Neural crest cell (in vitro differentiated cells): ENCODE results near the gene TCF20. TPM values are rescaled to one million over a fixed set of nuclear protein-coding genes. Genes with fewer than 3 reads are reported as not detected.

Experiments
- DNase-seq: peaks from one replicate; pipeline ENCODE4 v3.0.0; 2021; ENCODE audit warnings: low read depth, mixed read lengths, low spot score
- H3K27ac Mint-ChIP-seq: one replicate; pipeline ENCODE4 v1.8.0; 2021; ENCODE audit warnings: mild to moderate bottlenecking, mixed read lengths; ENCODE audit not compliant: unreplicated experiment
- H3K27me3 Mint-ChIP-seq: 2 replicates; pipeline ENCODE4 v1.8.0; 2021; ENCODE audit warnings: low read depth, mild to moderate bottlenecking, mixed read lengths
- H3K36me3 Mint-ChIP-seq: 2 replicates; pipeline ENCODE4 v1.8.0; 2021; ENCODE audit warnings: low read depth, mild to moderate bottlenecking, mixed read lengths
- H3K4me1 Mint-ChIP-seq: 2 replicates; pipeline ENCODE4 v1.8.0; 2021; ENCODE audit warnings: mixed read lengths
- H3K4me3 Mint-ChIP-seq: one replicate; pipeline ENCODE4 v1.8.0; 2021; ENCODE audit warnings: mild to moderate bottlenecking, mixed read lengths
- H3K9me3 Mint-ChIP-seq: 2 replicates; pipeline ENCODE4 v1.8.0; 2021; ENCODE audit warnings: mixed read lengths
- total RNA-seq: library from RNA; stranded (reverse); gene quantifications from 2 replicates; pipeline ENCODE4 v1.2.1, GENCODE V29; 2021
- TF ChIP-seq, protein P1 (sequence below): fragments of 200-600 bp; sonication (generic); conservative IDR thresholded peaks from 2 replicates; pipeline ENCODE4 v1.5.0; 2021; ENCODE audit warnings: antibody characterized with exemption, mild to moderate bottlenecking

TCF20 gene
- total RNA-seq, 1 donor from 2014 or later = 67.5 TPM

- no peak for DNase-seq
- H3K9me3 Mint-ChIP-seq = no peaks in the 10 kb centered on the region
- peaks cover 9% of the 10 kb centered on the region for H3K27me3 Mint-ChIP-seq
- H3K4me3 Mint-ChIP-seq = no peak overlapping the region
- H3K27ac Mint-ChIP-seq = no peak overlapping the region
- peaks cover 19% of the 10 kb centered on the region for H3K4me1 Mint-ChIP-seq
- TF ChIP-seq, protein P1, sequence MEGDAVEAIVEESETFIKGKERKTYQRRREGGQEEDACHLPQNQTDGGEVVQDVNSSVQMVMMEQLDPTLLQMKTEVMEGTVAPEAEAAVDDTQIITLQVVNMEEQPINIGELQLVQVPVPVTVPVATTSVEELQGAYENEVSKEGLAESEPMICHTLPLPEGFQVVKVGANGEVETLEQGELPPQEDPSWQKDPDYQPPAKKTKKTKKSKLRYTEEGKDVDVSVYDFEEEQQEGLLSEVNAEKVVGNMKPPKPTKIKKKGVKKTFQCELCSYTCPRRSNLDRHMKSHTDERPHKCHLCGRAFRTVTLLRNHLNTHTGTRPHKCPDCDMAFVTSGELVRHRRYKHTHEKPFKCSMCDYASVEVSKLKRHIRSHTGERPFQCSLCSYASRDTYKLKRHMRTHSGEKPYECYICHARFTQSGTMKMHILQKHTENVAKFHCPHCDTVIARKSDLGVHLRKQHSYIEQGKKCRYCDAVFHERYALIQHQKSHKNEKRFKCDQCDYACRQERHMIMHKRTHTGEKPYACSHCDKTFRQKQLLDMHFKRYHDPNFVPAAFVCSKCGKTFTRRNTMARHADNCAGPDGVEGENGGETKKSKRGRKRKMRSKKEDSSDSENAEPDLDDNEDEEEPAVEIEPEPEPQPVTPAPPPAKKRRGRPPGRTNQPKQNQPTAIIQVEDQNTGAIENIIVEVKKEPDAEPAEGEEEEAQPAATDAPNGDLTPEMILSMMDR = no peak
- H3K36me3 Mint-ChIP-seq = no peaks in the 10 kb centered on the region
Observed at GRCh38 chr22:42309865-42310264, 39.4 kb upstream of the TCF20 start.

- Mint-ChIP-seq H3K4me3 (no peak overlapping the region), H3K27me3 (peaks cover 16% of the 10 kb centered on the region), H3K4me1 (peaks cover 22% of the 10 kb centered on the region), H3K36me3 (no peaks in the 10 kb centered on the region), H3K27ac (no peak overlapping the region), H3K9me3 (no peaks in the 10 kb centered on the region)
- no peak for DNase-seq
- TF ChIP-seq, protein P1 = peak; percentile 27
Observed at GRCh38 chr22:42308892-42309468, 38.5 kb upstream of the TCF20 start.

- no peaks in the 10 kb centered on the region for H3K9me3 Mint-ChIP-seq
- H3K4me1 Mint-ChIP-seq = peaks cover 25% of the 10 kb centered on the region
- H3K36me3 Mint-ChIP-seq = no peaks in the 10 kb centered on the region
- H3K27me3 Mint-ChIP-seq = peaks cover 24% of the 10 kb centered on the region
- no peak overlapping the region for H3K27ac Mint-ChIP-seq
- TF ChIP-seq, protein P1 = no peak
- H3K4me3 Mint-ChIP-seq = no peak overlapping the region
- no peak for DNase-seq
Observed at GRCh38 chr22:42307806-42308563, 37.5 kb upstream of the TCF20 start.

DNA sequence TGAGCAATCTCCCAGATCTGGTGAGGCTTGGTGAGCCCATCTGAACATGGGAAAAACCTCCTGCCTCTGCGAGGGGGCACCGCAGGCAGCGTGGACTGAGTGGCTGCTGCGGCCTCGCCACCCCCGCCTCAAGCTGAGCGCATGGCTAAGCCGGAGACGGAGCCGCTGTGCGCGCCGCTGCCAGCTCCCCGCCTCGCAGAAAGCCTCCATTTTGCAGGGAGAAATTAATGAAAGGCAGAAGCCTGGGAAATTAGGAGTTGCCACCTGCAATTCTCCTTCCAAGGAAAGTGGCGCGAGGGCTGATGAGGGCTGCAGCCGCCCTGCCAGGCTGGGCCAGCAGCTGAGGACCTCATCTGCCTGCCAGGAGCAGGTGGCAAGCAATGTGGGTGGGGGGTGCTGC is 35.6 kb upstream of the TCF20 start:
- H3K27ac Mint-ChIP-seq = no peak overlapping the region
- no peaks in the 10 kb centered on the region for H3K9me3 Mint-ChIP-seq
- H3K4me1 Mint-ChIP-seq = peaks cover 27% of the 10 kb centered on the region
- H3K4me3 Mint-ChIP-seq = no peak overlapping the region
- TF ChIP-seq, protein P1 = no peak
- DNase-seq = no peak
- H3K36me3 Mint-ChIP-seq = no peaks in the 10 kb centered on the region
- H3K27me3 Mint-ChIP-seq = peaks cover 24% of the 10 kb centered on the region

DNA sequence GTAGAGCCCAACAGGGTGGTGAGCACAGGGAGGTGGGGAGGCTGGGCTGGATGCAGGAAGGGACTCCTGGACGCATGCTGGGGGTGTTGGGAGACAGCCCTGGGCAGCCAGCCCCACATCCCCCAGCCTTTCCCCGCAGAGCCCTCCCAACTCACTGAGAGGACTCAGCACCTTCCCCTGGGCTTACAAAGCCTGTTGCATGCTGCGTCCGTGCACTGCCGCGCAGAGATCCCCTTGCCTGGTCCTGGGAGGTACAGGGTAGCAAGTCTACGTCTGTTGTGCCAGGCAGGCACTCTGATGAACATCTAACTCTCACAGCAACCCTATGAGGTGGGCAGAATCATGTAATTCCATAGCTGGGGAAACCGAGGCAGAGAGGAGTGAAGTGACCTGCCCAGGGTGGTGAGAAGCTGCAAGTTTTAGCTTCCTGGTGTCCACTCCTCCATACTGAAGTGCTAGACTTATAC is 33.9 kb upstream of the TCF20 start:
- Mint-ChIP-seq H3K4me3 (no peak overlapping the region), H3K36me3 (no peaks in the 10 kb centered on the region), H3K9me3 (no peaks in the 10 kb centered on the region), H3K27me3 (peaks cover 22% of the 10 kb centered on the region), H3K27ac (no peak overlapping the region), H3K4me1 (peaks cover 32% of the 10 kb centered on the region)
- TF ChIP-seq, protein P1 = no peak
- no peak for DNase-seq
